HL-60 (cell line): Measurements from ENCODE around the gene TRPM4.

Experiments
- DNase-seq, 2 experiments: peaks; one replicate each; pipeline ENCODE4 v3.0.0-alpha.2; 2010 to 2020; ENCODE audit warnings: low read depth in 1 of 2, low spot score in 1 of 2
- H3K27ac ChIP-seq: fragments of 250-450 bp; sonication (Bioruptor Pico); replicated peaks from 2 replicates; pipeline ENCODE4 v1.5.1; 2020; ENCODE audit warnings: mild to moderate bottlenecking, moderate library complexity
- H3K27me3 ChIP-seq: fragments of 250-450 bp; sonication (Bioruptor Pico); 2 replicates; pipeline ENCODE4 v1.5.1; 2021; ENCODE audit warnings: mild to moderate bottlenecking, moderate library complexity; ENCODE audit not compliant: insufficient read depth, poor library complexity, severe bottlenecking
- H3K4me3 ChIP-seq: replicated peaks from 2 replicates; pipeline ENCODE4 v1.5.1; 2011; ENCODE audit warnings: mild to moderate bottlenecking, control low read depth, low read length; ENCODE audit not compliant: insufficient read depth
- GABPA ChIP-seq: IDR thresholded peaks from 2 replicates; pipeline ENCODE4 v1.6.1; 2012; ENCODE audit warnings: low read depth
- POLR2AphosphoS5 ChIP-seq: IDR thresholded peaks from 2 replicates; pipeline ENCODE4 v1.6.1; 2012; ENCODE audit warnings: low read depth
- REST ChIP-seq: IDR thresholded peaks from 2 replicates; pipeline ENCODE4 v1.6.1; 2012; ENCODE audit warnings: low read depth; ENCODE audit not compliant: insufficient replicate concordance
- SPI1 ChIP-seq: IDR thresholded peaks from 2 replicates; pipeline ENCODE4 v1.6.1; 2012; ENCODE audit warnings: low read depth, mild to moderate bottlenecking, borderline replicate concordance
- TF ChIP-seq, protein P1 (sequence below): IDR thresholded peaks from one replicate; pipeline ENCODE4 v1.5.1; 2011; ENCODE audit warnings: low read length, control low read depth, inconsistent platforms; ENCODE audit not compliant: insufficient read depth

TRPM4 gene

DNA sequence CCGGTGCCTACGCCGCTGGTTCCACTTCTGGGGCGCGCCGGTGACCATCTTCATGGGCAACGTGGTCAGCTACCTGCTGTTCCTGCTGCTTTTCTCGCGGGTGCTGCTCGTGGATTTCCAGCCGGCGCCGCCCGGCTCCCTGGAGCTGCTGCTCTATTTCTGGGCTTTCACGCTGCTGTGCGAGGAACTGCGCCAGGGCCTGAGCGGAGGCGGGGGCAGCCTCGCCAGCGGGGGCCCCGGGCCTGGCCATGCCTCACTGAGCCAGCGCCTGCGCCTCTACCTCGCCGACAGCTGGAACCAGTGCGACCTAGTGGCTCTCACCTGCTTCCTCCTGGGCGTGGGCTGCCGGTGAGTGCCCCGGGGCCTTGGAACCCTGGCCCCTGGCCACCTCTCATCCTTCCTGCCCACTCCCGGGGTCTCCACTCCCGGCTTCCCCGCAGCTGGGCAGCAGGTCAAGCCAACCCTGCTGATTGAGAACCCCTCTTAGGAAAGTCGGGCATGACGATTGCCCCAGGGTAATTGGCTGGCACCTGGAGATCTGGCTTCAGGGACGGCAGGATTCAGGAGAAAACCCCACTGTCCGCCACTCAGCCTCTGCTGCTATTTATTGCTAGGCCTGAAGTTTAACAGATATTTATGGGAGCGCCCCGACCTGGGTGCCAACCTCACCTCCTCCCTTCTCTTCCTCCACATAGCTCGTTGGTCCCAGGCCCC is 39.1 kb downstream of the TRPM4 start:
- no peaks in the 10 kb centered on the region for H3K27me3 ChIP-seq
- H3K27ac ChIP-seq, result no peak overlapping the region
- TF ChIP-seq, protein P1, sequence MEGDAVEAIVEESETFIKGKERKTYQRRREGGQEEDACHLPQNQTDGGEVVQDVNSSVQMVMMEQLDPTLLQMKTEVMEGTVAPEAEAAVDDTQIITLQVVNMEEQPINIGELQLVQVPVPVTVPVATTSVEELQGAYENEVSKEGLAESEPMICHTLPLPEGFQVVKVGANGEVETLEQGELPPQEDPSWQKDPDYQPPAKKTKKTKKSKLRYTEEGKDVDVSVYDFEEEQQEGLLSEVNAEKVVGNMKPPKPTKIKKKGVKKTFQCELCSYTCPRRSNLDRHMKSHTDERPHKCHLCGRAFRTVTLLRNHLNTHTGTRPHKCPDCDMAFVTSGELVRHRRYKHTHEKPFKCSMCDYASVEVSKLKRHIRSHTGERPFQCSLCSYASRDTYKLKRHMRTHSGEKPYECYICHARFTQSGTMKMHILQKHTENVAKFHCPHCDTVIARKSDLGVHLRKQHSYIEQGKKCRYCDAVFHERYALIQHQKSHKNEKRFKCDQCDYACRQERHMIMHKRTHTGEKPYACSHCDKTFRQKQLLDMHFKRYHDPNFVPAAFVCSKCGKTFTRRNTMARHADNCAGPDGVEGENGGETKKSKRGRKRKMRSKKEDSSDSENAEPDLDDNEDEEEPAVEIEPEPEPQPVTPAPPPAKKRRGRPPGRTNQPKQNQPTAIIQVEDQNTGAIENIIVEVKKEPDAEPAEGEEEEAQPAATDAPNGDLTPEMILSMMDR, result no peak
- no peak for TF ChIP-seq SPI1
- no peak for TF ChIP-seq POLR2AphosphoS5
- no peak for TF ChIP-seq REST
- no peak for TF ChIP-seq GABPA
- H3K4me3 ChIP-seq, result no peak overlapping the region
- no peak for DNase-seq

DNA sequence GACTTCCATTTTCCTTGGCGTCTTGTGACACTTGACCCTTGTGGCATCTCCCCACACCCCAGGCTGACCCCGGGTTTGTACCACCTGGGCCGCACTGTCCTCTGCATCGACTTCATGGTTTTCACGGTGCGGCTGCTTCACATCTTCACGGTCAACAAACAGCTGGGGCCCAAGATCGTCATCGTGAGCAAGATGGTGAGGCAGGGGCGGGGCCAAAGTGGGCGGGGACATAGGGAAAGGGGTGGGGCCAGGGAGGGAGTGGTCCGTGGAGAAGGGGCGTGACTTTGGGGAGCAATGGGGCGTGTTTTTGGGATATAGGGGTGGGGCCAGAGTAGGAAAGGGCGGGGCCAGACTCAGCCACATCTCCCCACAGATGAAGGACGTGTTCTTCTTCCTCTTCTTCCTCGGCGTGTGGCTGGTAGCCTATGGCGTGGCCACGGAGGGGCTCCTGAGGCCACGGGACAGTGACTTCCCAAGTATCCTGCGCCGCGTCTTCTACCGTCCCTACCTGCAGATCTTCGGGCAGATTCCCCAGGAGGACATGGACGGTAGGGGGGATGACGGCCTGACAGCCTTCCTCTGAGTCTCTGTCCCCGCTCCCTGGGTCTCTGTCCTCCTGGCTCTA is 42.8 kb downstream of the TRPM4 start:
- H3K27me3 ChIP-seq, result no peaks in the 10 kb centered on the region
- TF ChIP-seq REST, result no peak
- no peak for TF ChIP-seq POLR2AphosphoS5
- no peak for TF ChIP-seq SPI1
- TF ChIP-seq GABPA, result no peak
- TF ChIP-seq, protein P1, result no peak
- H3K4me3 ChIP-seq, result no peak overlapping the region
- no peak for DNase-seq
- no peak overlapping the region for H3K27ac ChIP-seq

GRCh38 chr19:49201042-49201441 is 43.5 kb downstream of the TRPM4 start:
- Histone ChIP-seq H3K4me3 (no peak overlapping the region), H3K27me3 (no peaks in the 10 kb centered on the region), H3K27ac (no peak overlapping the region)
- TF ChIP-seq GABPA (no peak), REST (no peak), SPI1 (no peak), POLR2AphosphoS5 (no peak)
- TF ChIP-seq, protein P1, result no peak
- no peak for DNase-seq
